Measurements from ENCODE around the gene BRAF.
"Not testable (repeated sequence)": the region's sequence is repeated elsewhere in the genome, so short reads cannot be mapped to it uniquely, and the experiment has no call there.

BRAF gene

DNA sequence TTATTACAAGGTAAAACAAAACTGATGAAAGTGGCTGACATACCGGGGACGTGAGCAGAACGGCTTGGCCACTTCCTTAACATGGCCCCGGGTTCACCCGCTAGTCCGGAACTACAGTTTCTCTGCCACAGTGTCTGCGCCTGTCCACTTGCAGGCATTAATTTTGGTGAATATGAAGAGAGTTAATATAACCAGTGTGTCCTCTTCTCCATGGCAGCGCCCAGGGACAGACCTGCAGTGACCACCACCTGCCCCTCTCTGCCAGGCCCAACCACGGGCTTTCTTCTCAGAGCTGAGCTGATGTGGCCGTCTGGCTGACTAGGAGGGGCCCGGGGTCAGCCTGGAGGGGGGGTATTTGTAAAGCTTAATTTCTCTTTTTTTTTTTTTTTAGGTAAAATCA, 229.3 kb downstream of the BRAF start:
- Histone ChIP-seq H3K4me2 (ENCODE audit: low read length) (peak overlapping the region; percentile 83; the same call in 1 of the 2 replicates), H3K27ac (ENCODE audit: low read depth, low read length, poor library complexity, severe bottlenecking) (peak overlapping the region; percentile 68), H4K20me1 (ENCODE audit: insufficient read depth, low read length) (no peaks in the 10 kb centered on the region), H3K9me2 (ENCODE audit: low read depth, low read length) (no peaks in the 10 kb centered on the region), H3K9me3 (ENCODE audit: low read length) (no peaks in the 10 kb centered on the region), H2AFZ (ENCODE audit: low read length) (no peak overlapping the region), H3K27me3 (ENCODE audit: insufficient read depth, low read length) (no peaks in the 10 kb centered on the region), H3F3A (ENCODE audit: insufficient read depth, low read length) (no peaks in the 10 kb centered on the region), H3K36me3 (ENCODE audit: insufficient read depth, low read length) (peaks cover 40% of the 10 kb centered on the region), H3K9ac (ENCODE audit: low read length) (no peak overlapping the region; the same call in 1 of the 2 replicates), H3K4me3 (ENCODE audit: low read depth, low read length, poor library complexity, severe bottlenecking) (no peak overlapping the region), H3K4me1 (ENCODE audit: insufficient read depth, low read length, severe bottlenecking) (peaks cover 25% of the 10 kb centered on the region), H3K79me2 (ENCODE audit: insufficient read depth, low read length) (peaks cover 31% of the 10 kb centered on the region)
- TF ChIP-seq EZH2 (IDR thresholded peaks at IDR 0.05; ENCODE audit: borderline replicate concordance, low read length), result no peak

DNA sequence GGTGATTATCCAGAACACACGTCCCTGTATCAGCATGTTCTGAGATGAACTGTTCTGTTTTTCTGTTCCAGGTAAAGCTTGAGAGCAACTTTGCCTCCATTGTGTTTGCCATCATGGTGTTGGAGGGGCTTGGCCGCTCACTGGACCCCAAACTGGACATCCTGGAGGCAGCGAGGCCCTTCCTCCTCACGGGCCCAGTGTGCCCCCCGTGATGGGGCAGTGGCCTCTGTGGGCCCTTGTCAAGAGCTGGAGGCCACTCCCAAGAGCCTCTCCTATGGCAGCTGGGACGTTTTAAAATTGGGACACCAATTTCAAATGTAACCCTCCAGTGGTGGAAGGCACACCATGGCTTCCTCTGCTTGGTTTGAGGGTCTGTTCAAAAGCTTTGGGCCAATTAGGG, 230.1 kb downstream of the BRAF start:
- no peaks in the 10 kb centered on the region for H4K20me1 ChIP-seq (ENCODE audit: insufficient read depth, low read length)
- H3K36me3 ChIP-seq (ENCODE audit: insufficient read depth, low read length), result peaks cover 38% of the 10 kb centered on the region
- H3K4me1 ChIP-seq (ENCODE audit: insufficient read depth, low read length, severe bottlenecking), result peaks cover 25% of the 10 kb centered on the region
- H3K9me3 ChIP-seq (ENCODE audit: low read length), result no peaks in the 10 kb centered on the region
- H3F3A ChIP-seq (ENCODE audit: insufficient read depth, low read length), result no peaks in the 10 kb centered on the region
- no peak overlapping the region for H3K27ac ChIP-seq (ENCODE audit: low read depth, low read length, poor library complexity, severe bottlenecking)
- H3K9me2 ChIP-seq (ENCODE audit: low read depth, low read length), result no peaks in the 10 kb centered on the region
- H3K27me3 ChIP-seq (ENCODE audit: insufficient read depth, low read length), result no peaks in the 10 kb centered on the region
- TF ChIP-seq EZH2 (IDR thresholded peaks at IDR 0.05; ENCODE audit: borderline replicate concordance, low read length), result no peak
- TF ChIP-seq, protein P1, sequence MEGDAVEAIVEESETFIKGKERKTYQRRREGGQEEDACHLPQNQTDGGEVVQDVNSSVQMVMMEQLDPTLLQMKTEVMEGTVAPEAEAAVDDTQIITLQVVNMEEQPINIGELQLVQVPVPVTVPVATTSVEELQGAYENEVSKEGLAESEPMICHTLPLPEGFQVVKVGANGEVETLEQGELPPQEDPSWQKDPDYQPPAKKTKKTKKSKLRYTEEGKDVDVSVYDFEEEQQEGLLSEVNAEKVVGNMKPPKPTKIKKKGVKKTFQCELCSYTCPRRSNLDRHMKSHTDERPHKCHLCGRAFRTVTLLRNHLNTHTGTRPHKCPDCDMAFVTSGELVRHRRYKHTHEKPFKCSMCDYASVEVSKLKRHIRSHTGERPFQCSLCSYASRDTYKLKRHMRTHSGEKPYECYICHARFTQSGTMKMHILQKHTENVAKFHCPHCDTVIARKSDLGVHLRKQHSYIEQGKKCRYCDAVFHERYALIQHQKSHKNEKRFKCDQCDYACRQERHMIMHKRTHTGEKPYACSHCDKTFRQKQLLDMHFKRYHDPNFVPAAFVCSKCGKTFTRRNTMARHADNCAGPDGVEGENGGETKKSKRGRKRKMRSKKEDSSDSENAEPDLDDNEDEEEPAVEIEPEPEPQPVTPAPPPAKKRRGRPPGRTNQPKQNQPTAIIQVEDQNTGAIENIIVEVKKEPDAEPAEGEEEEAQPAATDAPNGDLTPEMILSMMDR (IDR thresholded peaks at IDR 0.05; ENCODE audit: low read length), result no peak
- H2AFZ ChIP-seq (ENCODE audit: low read length), result no peak overlapping the region
- no peak overlapping the region for H3K9ac ChIP-seq (ENCODE audit: low read length)
- H3K4me2 ChIP-seq (ENCODE audit: low read length), result no peak overlapping the region
- no peak overlapping the region for H3K4me3 ChIP-seq (ENCODE audit: low read depth, low read length, poor library complexity, severe bottlenecking)
- H3K79me2 ChIP-seq (ENCODE audit: insufficient read depth, low read length), result peaks cover 23% of the 10 kb centered on the region

DNA sequence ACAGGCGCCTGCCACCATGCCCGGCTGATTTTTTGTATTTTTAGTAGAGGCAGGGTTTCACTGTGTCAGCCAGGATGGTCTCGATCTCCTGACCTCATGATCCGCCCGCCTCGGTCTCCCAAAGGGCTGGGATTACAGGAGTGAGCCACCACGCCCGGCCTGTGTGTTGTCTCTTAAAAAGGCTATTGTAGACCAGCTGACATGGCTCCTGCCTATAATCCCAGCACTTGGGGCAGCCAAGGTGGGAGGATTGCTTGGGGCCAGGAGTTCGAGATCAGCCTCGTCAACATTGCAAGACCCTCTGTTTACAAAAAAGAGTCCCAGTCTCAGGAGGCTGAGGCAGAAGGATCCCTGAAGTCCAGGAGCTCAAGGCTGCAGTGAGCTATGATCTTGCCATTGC, 230.9 kb downstream of the BRAF start:
- Histone ChIP-seq H3K36me3 (ENCODE audit: insufficient read depth, low read length) (peaks cover 36% of the 10 kb centered on the region), H3K4me1 (ENCODE audit: insufficient read depth, low read length, severe bottlenecking) (peaks cover 25% of the 10 kb centered on the region), H3K79me2 (ENCODE audit: insufficient read depth, low read length) (peaks cover 15% of the 10 kb centered on the region)
- not testable (repeated sequence) for H3K9ac ChIP-seq (ENCODE audit: low read length); H3K9me3 ChIP-seq (ENCODE audit: low read length); H3K9me2 ChIP-seq (ENCODE audit: low read depth, low read length); H3K4me3 ChIP-seq (ENCODE audit: low read depth, low read length, poor library complexity, severe bottlenecking); H3K4me2 ChIP-seq (ENCODE audit: low read length); H3K27me3 ChIP-seq (ENCODE audit: insufficient read depth, low read length); H4K20me1 ChIP-seq (ENCODE audit: insufficient read depth, low read length); H3F3A ChIP-seq (ENCODE audit: insufficient read depth, low read length); H2AFZ ChIP-seq (ENCODE audit: low read length); H3K27ac ChIP-seq (ENCODE audit: low read depth, low read length, poor library complexity, severe bottlenecking)

DNA sequence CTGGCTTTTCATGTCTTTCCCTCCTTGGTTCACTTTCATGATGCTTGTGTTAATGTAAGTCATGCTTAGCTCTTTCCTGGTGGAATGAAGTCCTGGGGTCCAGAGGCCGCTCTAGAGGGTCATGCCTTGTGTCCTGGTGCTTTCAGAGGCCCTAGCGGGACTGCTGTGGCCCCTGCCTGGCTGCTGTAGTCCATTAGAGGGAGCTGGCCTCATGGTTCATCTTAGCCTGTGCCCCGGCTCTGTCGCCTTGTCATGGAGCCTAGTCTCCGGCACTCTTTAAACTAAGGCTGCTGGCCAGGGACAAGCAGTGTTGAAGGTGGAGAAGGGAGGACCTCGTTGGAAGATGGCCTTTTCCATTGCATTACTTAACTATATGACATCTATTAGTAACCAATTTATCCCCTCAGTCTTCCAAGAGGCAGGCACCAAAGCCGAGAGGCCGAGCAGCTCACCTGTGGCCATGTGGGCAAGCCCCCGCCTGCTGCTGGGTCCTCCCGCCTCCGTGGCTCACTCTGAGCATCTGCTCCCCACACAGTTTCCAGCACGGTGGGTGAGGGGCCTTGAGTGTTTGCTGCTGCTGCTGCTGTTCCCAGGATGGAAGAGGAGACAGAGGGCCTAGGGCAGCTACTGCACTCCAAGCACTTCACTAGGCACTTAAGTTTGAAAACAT, 233.2 kb downstream of the BRAF start:
- Histone ChIP-seq H3K79me2 (ENCODE audit: insufficient read depth, low read length) (no peaks in the 10 kb centered on the region), H3K9ac (ENCODE audit: low read length) (no peak overlapping the region), H3K4me1 (ENCODE audit: insufficient read depth, low read length, severe bottlenecking) (peaks cover 13% of the 10 kb centered on the region), H3K27me3 (ENCODE audit: insufficient read depth, low read length) (no peaks in the 10 kb centered on the region), H2AFZ (ENCODE audit: low read length) (no peak overlapping the region), H3K9me3 (ENCODE audit: low read length) (no peaks in the 10 kb centered on the region), H3K4me3 (ENCODE audit: low read depth, low read length, poor library complexity, severe bottlenecking) (no peak overlapping the region), H3K27ac (ENCODE audit: low read depth, low read length, poor library complexity, severe bottlenecking) (no peak overlapping the region), H3F3A (ENCODE audit: insufficient read depth, low read length) (no peaks in the 10 kb centered on the region), H4K20me1 (ENCODE audit: insufficient read depth, low read length) (no peaks in the 10 kb centered on the region), H3K4me2 (ENCODE audit: low read length) (no peak overlapping the region), H3K9me2 (ENCODE audit: low read depth, low read length) (no peaks in the 10 kb centered on the region), H3K36me3 (ENCODE audit: insufficient read depth, low read length) (peaks cover 56% of the 10 kb centered on the region)
- TF ChIP-seq, protein P1 (IDR thresholded peaks at IDR 0.05; ENCODE audit: low read length), result no peak
- no peak for TF ChIP-seq EZH2 (IDR thresholded peaks at IDR 0.05; ENCODE audit: borderline replicate concordance, low read length)

All from OCI-LY1 (cell line).